HUDEP-2 (cell line): ENCODE results near the gene STUM.
"Not testable (repeated sequence)": the region's sequence is repeated elsewhere in the genome, so short reads cannot be mapped to it uniquely, and the experiment has no call there.

Experiments
- DNase-seq, 76 experiments: peaks; one replicate each; lab custom pipeline; 2025; ENCODE audit not compliant: unreplicated experiment in 76 of 76; lab: John Stamatoyannopoulos, UW

The STUM gene

GRCh38 chr1:226548256-226549093 lies at the start of gene STUM:
Gene STUM, plus strand, starts transcription at chr1:226548764. Its CDS starts 141 bp downstream, at chr1:226548905.
- no peak for DNase-seq

GRCh38 chr1:226499699-226500098 lies 48.9 kb upstream of the STUM start:
- not testable (repeated sequence) for DNase-seq

GRCh38 chr1:226506021-226506420 lies 42.5 kb upstream of the STUM start:
- no peak for DNase-seq

GRCh38 chr1:226506921-226507320 lies 41.6 kb upstream of the STUM start:
- no peak for DNase-seq

GRCh38 chr1:226510453-226510852 lies 38.1 kb upstream of the STUM start:
- no peak for DNase-seq

GRCh38 chr1:226511296-226511695 lies 37.3 kb upstream of the STUM start:
- DNase-seq = no peak

- DNase-seq = no peak
Measured at GRCh38 chr1:226512076-226512728, 36.4 kb upstream of the STUM start.

GRCh38 chr1:226518375-226518774 lies 30.2 kb upstream of the STUM start:
- DNase-seq = no peak

GRCh38 chr1:226519135-226519534 lies 29.4 kb upstream of the STUM start:
- DNase-seq = no peak

GRCh38 chr1:226519716-226520598 lies 28.6 kb upstream of the STUM start:
- DNase-seq = no peak

GRCh38 chr1:226520640-226521355 lies 27.8 kb upstream of the STUM start:
- no peak for DNase-seq

- no peak for DNase-seq
Measured at GRCh38 chr1:226523646-226524406, 24.7 kb upstream of the STUM start.

- DNase-seq = no peak
Measured at GRCh38 chr1:226524547-226524946, 24.0 kb upstream of the STUM start.

- DNase-seq = no peak
Measured at GRCh38 chr1:226525750-226526149, 22.8 kb upstream of the STUM start.

- DNase-seq = peak in 2 of 76 experiments; percentile 5 to 8
Measured at GRCh38 chr1:226526801-226527595, 21.6 kb upstream of the STUM start.

- no peak for DNase-seq
Measured at GRCh38 chr1:226529891-226530290, 18.7 kb upstream of the STUM start.

GRCh38 chr1:226530591-226530990 lies 18.0 kb upstream of the STUM start:
- no peak for DNase-seq

GRCh38 chr1:226531360-226532093 lies 17.0 kb upstream of the STUM start:
- no peak for DNase-seq
